HTR-8/SVneo (cell line): ENCODE results near the gene NPM3.
A peak's percentile ranks its signal among the peaks of the same experiment; 100 is the strongest.

ENCODE experiments used
- DNase-seq: peaks from one replicate; pipeline ENCODE4 v3.0.0; 2011; ENCODE audit warnings: low spot score, mixed read lengths; ENCODE audit not compliant: insufficient read length
- FAIRE-seq: peaks from 2 replicates; lab custom pipeline; 2011; peaks lifted over from hg19 to GRCh38; lab: Jason Lieb, UNC

NPM3 gene

GRCh38 chr10:101776161-101776817 lies 7.0 kb downstream of the NPM3 start:
- FAIRE-seq: no peak

DNA sequence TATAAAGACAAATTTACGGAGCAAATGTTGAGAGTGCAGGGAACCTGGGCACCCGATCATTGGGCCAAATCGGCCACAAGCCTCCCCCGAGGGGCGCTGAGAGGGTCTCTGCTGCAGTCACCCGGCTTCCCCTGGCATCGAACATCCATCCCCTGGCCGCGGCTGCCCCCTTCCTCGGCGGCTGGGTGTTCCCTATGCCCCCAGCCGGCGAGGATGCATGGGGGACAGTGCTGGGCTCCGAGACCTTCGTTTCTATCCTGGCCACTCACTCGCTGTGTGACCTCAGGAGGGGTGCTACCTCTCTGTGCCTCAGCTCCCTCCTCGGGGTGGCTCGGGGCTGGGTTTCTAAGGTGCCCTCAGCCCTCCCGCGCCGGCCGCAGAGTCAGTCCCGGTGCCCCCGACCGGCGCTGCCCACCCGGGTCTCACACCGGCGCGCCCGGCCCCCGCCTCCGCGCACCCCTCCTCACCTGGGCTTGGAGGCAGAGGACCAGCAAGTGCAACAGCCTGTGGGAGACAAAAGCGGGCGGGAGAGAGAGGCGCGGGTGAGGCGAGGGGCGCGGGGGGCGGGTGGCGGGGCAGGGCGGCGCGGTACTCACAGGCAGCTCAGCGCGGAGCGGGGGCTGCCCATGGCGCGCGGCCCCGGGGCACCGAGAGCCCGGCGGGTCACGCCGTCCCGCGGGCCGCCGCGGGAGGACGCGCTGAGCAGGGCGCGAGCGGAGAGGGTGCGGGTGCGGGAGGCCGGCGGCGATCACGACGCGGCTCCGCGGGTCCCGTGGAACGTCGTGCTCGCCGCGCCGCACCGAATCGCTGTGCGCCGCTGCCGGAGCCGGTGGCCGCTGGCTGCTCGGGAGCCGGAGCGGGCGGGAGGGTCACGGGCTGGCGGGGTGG lies 7.7 kb downstream of the NPM3 start, which contains the start of gene FGF8:
Gene FGF8, minus strand, starts transcription at position 842 of the 888 bp plus-strand sequence. Its CDS starts 214 bp downstream, at position 628.
- no peak for DNase-seq

More at GRCh38 chr10:101776161-101776817, 7.0 kb downstream of the NPM3 start:
- no peak for DNase-seq

GRCh38 chr10:101774589-101775272 lies 8.5 kb downstream of the NPM3 start:
- DNase-seq: no peak
- no peak for FAIRE-seq

More for the DNA sequence above, 7.7 kb downstream of the NPM3 start, which contains the start of gene FGF8:
- peak; percentile 58 for FAIRE-seq

DNA sequence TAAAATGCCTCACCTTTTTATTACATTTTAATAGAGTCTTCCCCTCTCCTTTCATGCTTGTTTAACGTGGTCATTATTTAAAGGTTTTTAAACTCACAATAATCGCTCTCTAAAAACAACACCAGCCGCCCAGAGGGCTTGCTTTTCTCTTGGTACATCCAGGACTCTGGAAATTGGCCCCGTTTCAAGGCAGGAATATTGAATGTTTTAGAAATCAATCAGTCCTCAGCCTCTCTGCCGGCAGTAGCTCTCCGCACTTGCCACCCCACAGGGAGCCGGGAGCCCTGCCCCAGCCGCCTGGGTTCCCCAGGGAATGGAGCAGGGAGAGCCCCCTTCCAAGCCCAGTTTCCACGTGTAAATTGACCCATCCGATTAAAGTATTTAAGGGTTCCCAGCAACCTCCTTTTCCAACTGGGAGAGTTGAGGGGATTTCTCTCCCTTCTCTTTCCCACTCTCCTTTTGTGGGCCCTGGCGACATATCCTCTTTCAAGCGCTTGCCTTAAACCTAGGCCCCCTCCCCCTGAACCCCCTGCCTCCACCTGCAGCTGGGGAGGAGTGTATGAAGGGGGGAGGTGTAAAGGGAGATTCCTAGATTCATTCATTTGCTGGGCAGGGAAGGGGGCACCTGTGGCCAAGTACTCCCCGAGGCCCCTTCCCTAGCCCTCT lies 9.2 kb downstream of the NPM3 start:
- no peak for FAIRE-seq
- DNase-seq: no peak

DNA sequence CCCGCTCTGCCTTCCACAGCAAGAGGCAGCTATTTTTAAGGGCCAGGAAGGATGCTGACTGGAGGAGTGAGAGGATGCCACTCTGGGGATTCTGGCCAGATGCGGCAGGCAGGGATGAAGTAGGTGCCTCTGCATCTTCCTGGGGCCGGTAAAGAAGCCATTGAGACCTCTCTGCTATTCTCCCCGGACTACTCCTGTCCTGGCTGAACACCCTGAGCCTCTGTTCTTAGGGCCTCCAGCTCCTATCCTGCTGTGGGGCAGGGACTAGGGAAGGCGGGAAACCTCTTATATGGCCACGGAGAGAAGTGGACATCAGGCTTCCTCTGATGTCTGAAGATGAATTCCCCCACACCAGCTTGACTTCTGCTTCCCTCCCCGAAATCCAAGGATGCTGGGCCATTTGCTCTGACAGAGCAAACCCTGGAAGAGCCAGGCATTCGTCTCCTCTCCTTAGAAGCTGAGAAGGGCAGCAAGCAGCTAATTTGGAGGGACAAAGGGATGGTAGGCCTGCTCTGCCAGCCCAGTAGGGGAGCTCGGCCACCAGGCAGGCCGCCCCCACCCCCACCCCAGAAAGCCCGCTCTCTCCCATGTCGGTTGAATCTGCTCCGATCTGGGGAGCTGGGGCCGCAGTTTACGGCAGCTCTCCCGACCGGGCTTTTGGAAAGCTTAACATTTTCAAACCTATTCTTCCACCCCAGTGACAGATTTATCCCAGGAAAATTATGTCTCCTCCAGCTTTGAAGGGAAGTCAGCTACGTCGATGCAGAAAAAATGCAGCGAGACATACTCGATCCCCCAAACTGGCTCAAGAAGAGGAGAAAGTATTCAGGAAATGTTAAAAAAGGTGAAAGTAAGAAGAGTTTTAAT lies 10.1 kb downstream of the NPM3 start:
- FAIRE-seq (no peak), DNase-seq (no peak)

DNA sequence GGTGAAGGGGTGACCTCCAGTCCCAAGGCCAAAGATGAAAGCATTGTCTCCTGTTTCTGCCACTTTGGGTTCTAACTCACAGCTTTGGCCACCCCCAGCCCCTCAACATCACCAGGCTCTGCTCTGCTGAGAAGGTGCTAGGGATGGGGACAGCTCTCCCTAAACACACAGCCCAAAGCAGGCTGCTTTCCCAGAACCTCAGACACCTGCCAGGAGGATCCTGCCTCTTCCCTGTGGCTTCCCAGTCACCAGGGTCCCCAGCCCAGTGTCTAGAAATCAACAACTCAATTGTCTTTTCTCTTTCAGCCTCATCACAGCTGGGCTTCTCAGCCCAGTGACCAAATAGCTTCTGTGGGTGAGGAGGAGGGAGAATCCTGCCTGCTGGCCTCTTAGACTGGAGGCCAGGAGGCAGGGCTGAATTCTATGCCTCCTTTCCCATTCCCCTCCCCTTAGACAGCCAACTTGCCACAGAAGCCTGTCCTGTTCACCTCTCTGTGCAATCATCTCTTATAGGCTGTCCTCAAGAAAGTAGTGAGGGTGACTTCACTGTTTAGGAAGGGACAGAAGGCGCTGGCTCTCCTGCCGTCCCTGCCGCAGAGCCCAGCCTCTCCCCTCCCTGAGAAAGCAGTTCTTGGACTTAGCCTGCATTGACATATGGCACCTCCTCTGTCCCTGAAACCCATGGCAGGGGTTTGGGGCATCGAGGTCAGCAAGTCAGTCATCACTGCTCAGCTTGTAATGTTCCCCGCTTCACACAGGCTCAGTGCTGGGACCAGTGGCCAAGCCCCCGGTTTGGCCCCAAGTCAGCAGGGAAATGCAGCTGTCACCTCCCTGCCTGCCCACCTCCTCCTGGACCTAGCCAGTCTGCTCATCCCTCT lies 11.0 kb downstream of the NPM3 start:
- FAIRE-seq (no peak), DNase-seq (no peak)

DNA sequence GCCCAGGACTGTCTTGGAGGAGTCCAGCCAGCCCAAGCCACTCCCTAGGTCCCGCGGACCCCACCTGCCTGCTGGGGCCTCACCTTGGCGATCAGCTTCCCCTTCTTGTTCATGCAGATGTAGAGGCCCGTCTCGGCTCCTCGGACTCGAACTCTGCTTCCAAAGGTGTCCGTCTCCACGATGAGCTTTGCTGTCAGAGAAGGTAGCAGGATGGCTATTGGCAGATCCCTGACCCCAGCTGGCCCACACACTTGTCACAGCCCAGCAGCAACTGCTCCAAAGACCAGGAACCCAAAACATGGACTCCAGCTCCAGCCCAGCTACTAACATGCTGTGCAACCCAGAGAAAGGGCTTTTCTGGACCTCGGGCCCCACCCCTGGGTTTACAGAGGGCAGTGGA lies 11.9 kb downstream of the NPM3 start:
- FAIRE-seq: no peak

DNA sequence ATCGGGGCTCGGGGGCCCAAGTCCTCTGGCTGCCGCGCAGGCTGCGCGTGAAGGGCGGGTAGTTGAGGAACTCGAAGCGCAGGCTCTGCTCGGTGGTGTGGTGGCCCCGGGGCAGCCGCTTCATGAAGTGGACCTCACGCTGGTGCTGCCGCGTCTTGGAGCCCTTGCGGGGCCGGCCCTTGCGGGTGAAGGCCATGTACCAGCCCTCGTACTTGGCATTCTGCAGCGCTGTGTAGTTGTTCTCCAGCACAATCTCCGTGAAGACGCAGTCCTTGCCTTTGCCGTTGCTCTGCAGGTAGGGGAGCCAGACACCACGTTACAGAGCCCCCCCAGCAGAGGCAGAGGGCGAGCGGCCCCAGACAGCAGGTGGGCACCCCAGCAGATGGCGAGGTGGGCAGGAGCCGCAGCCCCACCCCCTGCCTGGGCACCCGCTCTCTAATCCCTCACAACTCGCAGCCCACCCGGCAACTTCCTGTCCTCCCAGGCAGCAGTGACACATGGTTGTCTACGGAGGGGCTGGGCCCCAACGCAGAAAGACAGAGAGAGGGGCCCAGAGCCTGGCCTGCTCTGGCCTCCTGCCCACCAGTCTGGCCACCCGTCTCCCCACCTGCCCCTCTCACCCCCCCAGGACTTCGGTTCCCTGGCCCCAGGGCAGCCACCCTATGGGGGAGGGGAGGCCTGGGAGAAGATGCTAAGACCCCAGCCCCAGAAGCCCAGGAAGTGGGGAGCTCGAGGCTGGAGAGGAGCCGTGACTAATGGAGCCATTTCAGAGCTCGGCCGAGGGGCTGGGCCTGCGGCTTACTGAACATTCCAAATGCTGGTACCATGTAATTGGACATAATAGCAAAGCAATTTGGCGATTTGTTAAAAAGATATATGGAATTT lies 12.7 kb downstream of the NPM3 start:
- DNase-seq: no peak

More for the DNA sequence above, 11.9 kb downstream of the NPM3 start:
- DNase-seq: no peak

DNA sequence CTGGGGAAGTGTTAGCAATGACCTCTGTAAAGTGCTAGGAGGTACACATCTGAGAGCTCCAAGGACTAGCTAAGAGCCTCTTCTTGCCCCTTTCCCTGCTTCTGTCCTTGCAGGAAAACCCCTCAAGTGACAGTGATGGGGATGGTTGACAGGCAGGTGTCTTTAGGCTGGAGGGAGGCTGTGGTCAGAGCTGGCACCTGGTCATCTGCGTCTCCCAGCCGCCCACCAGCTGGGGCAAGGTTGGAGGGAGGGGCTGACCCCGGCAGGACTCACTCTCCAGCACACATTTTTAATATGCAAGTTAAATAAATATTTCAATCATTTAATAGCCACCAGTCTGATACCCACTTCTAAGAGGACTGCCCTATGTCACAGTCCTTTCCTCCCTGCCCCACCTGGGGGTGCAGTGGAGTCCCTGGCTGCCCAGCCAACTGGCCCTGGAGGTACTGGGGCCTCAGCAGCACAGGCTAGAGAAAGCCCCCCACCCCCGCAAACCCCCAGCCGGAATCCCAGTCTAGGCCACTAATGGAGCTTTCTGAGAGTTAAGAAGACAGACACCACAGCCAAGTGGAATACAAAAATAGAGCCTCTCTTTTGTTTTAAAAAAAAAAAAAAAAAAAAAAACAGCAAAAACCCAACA lies 13.6 kb downstream of the NPM3 start:
- FAIRE-seq (no peak), DNase-seq (no peak)

More for the DNA sequence above, 12.7 kb downstream of the NPM3 start:
- FAIRE-seq: no peak

- FAIRE-seq (no peak), DNase-seq (no peak)
Observed at GRCh38 chr10:101768791-101769170, 14.5 kb downstream of the NPM3 start.

GRCh38 chr10:101767966-101768790 lies 15.1 kb downstream of the NPM3 start:
- DNase-seq (no peak), FAIRE-seq (no peak)

DNA sequence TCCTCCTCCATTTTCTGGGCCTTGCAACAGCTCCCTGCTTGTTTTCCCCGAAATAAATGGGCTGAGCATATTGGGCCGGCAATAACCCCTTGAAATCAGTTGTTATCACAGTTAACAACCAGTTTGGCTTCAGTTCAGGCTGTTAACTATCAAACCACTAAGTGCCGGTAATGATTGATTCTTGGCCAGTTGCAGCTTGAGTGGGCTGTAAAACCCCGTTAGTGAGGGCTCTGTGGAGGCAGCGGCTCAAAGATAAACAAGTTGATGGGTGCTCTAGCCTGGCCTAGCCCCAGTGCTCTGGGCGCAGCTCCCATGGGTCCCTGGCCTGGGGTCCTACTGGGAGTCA lies 15.7 kb downstream of the NPM3 start:
- FAIRE-seq: no peak
- no peak for DNase-seq

GRCh38 chr10:101766753-101767599 lies 16.3 kb downstream of the NPM3 start:
- FAIRE-seq: no peak
- DNase-seq: no peak

- FAIRE-seq: no peak
- DNase-seq: no peak
Observed at GRCh38 chr10:101766306-101766705, 16.9 kb downstream of the NPM3 start.

- FAIRE-seq: no peak
Observed at GRCh38 chr10:101763141-101763846, 20.0 kb downstream of the NPM3 start.

More at GRCh38 chr10:101763141-101763846, 20.0 kb downstream of the NPM3 start:
- DNase-seq: no peak
